ENCODE results near the gene LMAN2. TPM values are rescaled to one million over a fixed set of nuclear protein-coding genes. Genes with fewer than 3 reads are reported as not detected.

Gene LMAN2
- total RNA-seq, 2 donors from 2014 or later, result 137 to 185 TPM

DNA sequence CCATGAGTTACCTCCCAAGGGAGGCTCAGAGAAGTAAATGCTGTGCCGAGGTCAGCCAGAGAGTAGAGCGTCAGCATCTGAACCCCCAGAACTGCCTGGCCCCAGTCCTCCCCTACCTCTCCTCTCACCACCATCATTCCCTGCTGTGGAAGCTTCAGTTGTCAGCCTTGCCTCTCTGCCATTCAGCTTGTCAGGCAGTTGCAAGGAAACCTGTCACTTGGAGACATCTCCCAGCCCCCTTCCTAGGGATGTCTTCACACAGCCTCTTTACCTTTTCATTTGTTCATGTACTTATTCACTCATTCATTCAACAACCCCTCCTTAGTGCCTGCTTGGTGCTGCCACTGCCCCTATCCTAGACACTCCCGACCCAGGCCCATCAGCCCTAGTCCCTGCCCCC is 8.4 kb upstream of the LMAN2 start:
- DNase-seq, result no peak
- Histone ChIP-seq H3K9me3 (no peaks in the 10 kb centered on the region), H3K36me3 (no peaks in the 10 kb centered on the region), H3K27ac (no peak overlapping the region), H3K9ac (ENCODE audit: low read depth in 2 of 2, low read length in 2 of 2) (no peak overlapping the region), H3K4me3 (no peak overlapping the region), H3K27me3 (no peaks in the 10 kb centered on the region), H3K4me1 (peaks cover 7% of the 10 kb centered on the region)
- intact Hi-C loops (cut with DNase I), result no loop called here
- TF ChIP-seq, protein P1, sequence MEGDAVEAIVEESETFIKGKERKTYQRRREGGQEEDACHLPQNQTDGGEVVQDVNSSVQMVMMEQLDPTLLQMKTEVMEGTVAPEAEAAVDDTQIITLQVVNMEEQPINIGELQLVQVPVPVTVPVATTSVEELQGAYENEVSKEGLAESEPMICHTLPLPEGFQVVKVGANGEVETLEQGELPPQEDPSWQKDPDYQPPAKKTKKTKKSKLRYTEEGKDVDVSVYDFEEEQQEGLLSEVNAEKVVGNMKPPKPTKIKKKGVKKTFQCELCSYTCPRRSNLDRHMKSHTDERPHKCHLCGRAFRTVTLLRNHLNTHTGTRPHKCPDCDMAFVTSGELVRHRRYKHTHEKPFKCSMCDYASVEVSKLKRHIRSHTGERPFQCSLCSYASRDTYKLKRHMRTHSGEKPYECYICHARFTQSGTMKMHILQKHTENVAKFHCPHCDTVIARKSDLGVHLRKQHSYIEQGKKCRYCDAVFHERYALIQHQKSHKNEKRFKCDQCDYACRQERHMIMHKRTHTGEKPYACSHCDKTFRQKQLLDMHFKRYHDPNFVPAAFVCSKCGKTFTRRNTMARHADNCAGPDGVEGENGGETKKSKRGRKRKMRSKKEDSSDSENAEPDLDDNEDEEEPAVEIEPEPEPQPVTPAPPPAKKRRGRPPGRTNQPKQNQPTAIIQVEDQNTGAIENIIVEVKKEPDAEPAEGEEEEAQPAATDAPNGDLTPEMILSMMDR (IDR thresholded peaks at IDR 0.05), result no peak

DNA sequence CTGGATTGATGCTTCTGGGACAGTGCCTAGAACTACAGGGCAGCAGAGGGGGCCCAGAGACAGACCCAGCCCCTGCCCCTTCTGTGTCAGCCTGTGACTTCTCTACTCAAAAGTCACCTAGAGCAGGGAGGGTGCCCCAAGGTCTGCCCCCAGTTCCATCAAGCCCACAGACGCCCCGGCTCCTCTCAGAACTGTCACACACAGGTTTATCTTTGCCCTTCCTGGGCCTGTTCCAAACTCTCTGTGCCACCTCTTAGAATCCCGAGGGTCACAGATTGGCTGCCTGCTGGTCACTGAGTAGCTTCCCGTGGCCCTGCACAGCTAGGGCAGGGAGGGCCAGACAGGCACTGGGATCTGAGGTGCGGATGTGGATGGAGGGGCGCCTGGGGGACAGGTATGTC is 8.0 kb upstream of the LMAN2 start:
- Histone ChIP-seq H3K27ac (no peak overlapping the region), H3K4me3 (no peak overlapping the region), H3K9ac (ENCODE audit: low read depth in 2 of 2, low read length in 2 of 2) (no peak overlapping the region), H3K4me1 (peaks cover 7% of the 10 kb centered on the region), H3K27me3 (no peaks in the 10 kb centered on the region), H3K36me3 (no peaks in the 10 kb centered on the region), H3K9me3 (no peaks in the 10 kb centered on the region)
- TF ChIP-seq, protein P1 (IDR thresholded peaks at IDR 0.05), result no peak
- no peak for DNase-seq
- intact Hi-C loops (cut with DNase I), result no loop called here

DNA sequence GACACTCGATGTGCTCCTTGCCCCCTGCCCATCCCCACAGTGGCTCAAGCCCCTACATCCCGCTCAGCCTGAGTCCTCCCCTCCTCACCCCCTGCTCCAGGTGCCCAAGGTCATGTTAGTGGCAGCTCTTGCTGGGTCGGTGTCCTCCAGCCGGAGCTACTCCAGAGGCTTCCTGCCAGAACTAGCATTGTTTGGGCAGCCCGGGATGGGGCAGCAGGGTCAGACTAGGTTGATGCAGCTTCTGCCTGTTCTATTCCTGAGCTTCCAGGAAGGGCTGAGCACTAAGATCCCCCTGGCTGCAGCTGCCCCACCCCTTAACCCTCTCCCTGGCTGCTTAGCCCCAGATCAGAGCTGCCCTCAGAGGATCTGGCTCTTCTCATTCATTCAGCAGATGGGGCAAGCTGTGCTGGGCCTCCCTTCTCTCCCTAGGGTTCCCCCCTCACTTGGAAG is 6.9 kb upstream of the LMAN2 start:
- H3K36me3 ChIP-seq, result no peaks in the 10 kb centered on the region
- TF ChIP-seq, protein P1 (IDR thresholded peaks at IDR 0.05), result no peak
- DNase-seq, result no peak
- peak overlapping the region; percentile 48 for H3K27ac ChIP-seq
- no peaks in the 10 kb centered on the region for H3K27me3 ChIP-seq
- H3K9me3 ChIP-seq, result no peaks in the 10 kb centered on the region
- H3K4me1 ChIP-seq, result peaks cover 7% of the 10 kb centered on the region
- intact Hi-C loops (cut with DNase I), result no loop called here
- peak overlapping the region; percentile 48 for H3K4me3 ChIP-seq
- peak overlapping the region; percentile 64 to 75 for H3K9ac ChIP-seq (ENCODE audit: low read depth in 2 of 2, low read length in 2 of 2)

DNA sequence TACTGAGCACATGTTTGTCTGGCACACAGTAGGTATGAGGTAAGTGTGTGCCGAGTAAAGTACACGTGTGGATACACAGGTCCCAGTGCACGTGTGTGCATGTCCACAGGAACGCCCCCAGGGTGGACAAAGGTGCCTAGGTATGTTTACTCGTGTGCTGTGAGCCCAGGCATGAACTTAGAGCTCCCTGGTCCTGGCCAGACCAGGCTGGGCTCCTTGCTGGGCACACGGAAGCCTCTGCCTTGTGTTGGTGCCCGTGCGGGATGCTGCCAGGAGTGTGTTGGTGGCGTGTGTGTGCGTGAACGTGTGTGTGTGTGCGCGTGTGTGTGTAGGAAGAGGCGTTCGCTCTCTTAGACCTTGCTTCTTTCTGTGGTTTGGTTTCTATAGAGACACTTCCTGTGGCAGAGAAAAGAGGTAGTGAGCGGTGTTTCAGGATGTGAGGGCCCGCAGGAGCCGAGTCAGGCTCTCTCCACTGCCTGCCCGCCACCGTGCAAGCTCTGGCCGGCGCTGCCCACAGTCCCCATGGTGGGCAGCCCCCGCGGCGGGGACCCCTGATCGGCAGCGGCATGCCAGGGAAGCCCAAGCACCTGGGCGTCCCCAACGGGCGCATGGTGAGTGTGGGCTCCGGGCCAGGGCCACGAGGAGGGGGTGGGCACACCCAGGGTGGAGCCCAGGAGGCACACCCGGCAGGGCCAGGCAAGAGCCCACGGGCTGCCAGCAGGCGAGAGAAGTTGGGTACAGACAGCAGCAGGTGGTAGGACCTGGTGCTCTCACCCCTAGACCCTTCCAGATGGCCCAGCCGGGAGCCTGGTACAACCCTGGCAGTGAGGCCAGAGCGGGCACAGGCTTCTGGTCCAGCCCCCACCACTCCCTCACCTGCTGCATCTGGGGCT is 6.2 kb upstream of the LMAN2 start, which contains the start of gene RGS14:
Gene RGS14 (plus strand): TSS at position 466 of the 893 bp plus-strand sequence. CDS start 101 bp downstream, at position 567.
- Histone ChIP-seq H3K27ac (peak within 1 kb of the TSS; percentile 48), H3K4me3 (peak within 1 kb of the TSS; percentile 48), H3K27me3 (no peaks in the 10 kb centered on the region), H3K9ac (ENCODE audit: low read depth in 2 of 2, low read length in 2 of 2) (peak within 1 kb of the TSS; percentile 64 to 75), H3K9me3 (no peaks in the 10 kb centered on the region), H3K4me1 (peaks cover 7% of the 10 kb centered on the region), H3K36me3 (no peaks in the 10 kb centered on the region)
- intact Hi-C loops (cut with DNase I), result no loop called here
- DNase-seq, result peak; percentile 71
- TF ChIP-seq, protein P1 (IDR thresholded peaks at IDR 0.05), result no peak

DNA sequence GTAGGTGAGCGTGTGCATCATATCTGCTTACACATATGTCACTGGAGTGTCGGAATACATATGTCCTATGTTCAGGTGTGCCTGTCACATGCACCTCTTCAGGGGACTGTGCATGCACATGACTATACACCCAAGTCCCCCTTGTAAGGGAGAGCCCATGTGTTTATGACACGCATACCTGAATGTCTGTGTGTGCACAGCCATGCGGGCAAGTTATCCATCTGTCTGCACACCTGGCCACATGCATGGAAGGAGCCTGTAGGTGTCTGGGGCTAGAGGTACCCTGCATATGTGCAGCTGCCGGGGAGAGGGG is 5.6 kb upstream of the LMAN2 start:
- Histone ChIP-seq H3K4me1 (peaks cover 7% of the 10 kb centered on the region), H3K36me3 (no peaks in the 10 kb centered on the region), H3K9ac (ENCODE audit: low read depth in 2 of 2, low read length in 2 of 2) (no peak overlapping the region), H3K27ac (no peak overlapping the region), H3K4me3 (no peak overlapping the region), H3K27me3 (no peaks in the 10 kb centered on the region), H3K9me3 (no peaks in the 10 kb centered on the region)
- DNase-seq, result no peak
- intact Hi-C loops (cut with DNase I), result no loop called here
- TF ChIP-seq, protein P1 (IDR thresholded peaks at IDR 0.05), result no peak
